Smooth muscle cell (in vitro differentiated cells): ENCODE data around the gene U2AF2. TPM values are rescaled to one million over a fixed set of nuclear protein-coding genes. Genes with fewer than 3 reads are reported as not detected.
A peak's percentile ranks its signal among the peaks of the same experiment; 100 is the strongest.

ENCODE experiments used
- DNase-seq: peaks from one replicate; lab custom pipeline; 2025; ENCODE audit not compliant: unreplicated experiment; lab: John Stamatoyannopoulos, UW
- H2AFZ ChIP-seq: fragments of 200-600 bp; sonication (generic); 2 replicates; pipeline ENCODE4 v1.6.0; 2016; ENCODE audit warnings: antibody characterized with exemption, low read depth, mild to moderate bottlenecking
- H3F3A ChIP-seq: fragments of 200-600 bp; sonication (generic); 2 replicates; pipeline ENCODE4 v1.6.0; 2017; ENCODE audit warnings: antibody characterized with exemption, low read depth
- H3K27ac ChIP-seq: fragments of 200-600 bp; sonication (generic); 2 replicates; pipeline ENCODE4 v1.5.1; 2016; ENCODE audit warnings: low read depth, mild to moderate bottlenecking
- H3K27me3 ChIP-seq: fragments of 200-600 bp; sonication (generic); 2 replicates; pipeline ENCODE4 v1.6.1; 2016; ENCODE audit warnings: low read depth, mild to moderate bottlenecking
- H3K36me3 ChIP-seq: fragments of 200-600 bp; sonication (generic); 2 replicates; pipeline ENCODE4 v1.5.1; 2016; ENCODE audit warnings: low read depth
- H3K4me1 ChIP-seq: fragments of 200-600 bp; sonication (generic); 2 replicates; pipeline ENCODE4 v1.5.1; 2016; ENCODE audit warnings: low read depth
- H3K4me2 ChIP-seq: fragments of 200-600 bp; sonication (generic); 2 replicates; pipeline ENCODE4 v1.6.0; 2016; ENCODE audit warnings: mild to moderate bottlenecking
- H3K4me3 ChIP-seq: fragments of 200-600 bp; sonication (generic); 2 replicates; pipeline ENCODE4 v1.5.1; 2016; ENCODE audit warnings: mild to moderate bottlenecking
- H3K79me2 ChIP-seq: fragments of 200-600 bp; sonication (generic); 2 replicates; pipeline ENCODE4 v1.6.0; 2016; ENCODE audit warnings: low read depth, mild to moderate bottlenecking
- H3K9ac ChIP-seq: fragments of 200-600 bp; sonication (generic); 2 replicates; pipeline ENCODE4 v1.6.0; 2016; ENCODE audit warnings: low read depth
- H3K9me3 ChIP-seq: fragments of 200-600 bp; sonication (generic); replicated peaks from 2 replicates; pipeline ENCODE4 v1.5.1; 2016; ENCODE audit warnings: low read depth
- H4K20me1 ChIP-seq: fragments of 200-600 bp; sonication (generic); 2 replicates; pipeline ENCODE4 v1.6.0; 2016; ENCODE audit warnings: low read depth
- CTCF ChIP-seq: fragments of 200-600 bp; sonication (generic); IDR thresholded peaks from 2 replicates; pipeline ENCODE4 v1.5.1; 2017; ENCODE audit warnings: borderline replicate concordance, mild to moderate bottlenecking, antibody characterized with exemption; ENCODE audit not compliant: insufficient read depth, poor library complexity, severe bottlenecking
- WGBS: methylation state at CpG from one replicate; pipeline ENCODE4 v1.1.7; 2016; ENCODE audit warnings: low lambda C conversion rate; 5-methylcytosine and 5-hydroxymethylcytosine counted together
- polyA plus RNA-seq: library from polyadenylated mRNA; unstranded; fragments of >200 nt; fragmentation: Nextera tagmentation; extraction: Ambion mirVana; gene quantifications from 2 replicates; pipeline ENCODE4 v1.2.1, GENCODE V29; 2016
- total RNA-seq: library from RNA; depleted of rRNA; stranded (reverse); fragments of >200 nt; gene quantifications from 2 replicates; pipeline ENCODE4 v1.2.3, GENCODE V29; 2014

The U2AF2 gene
- total and polyA plus RNA-seq, 2 experiments from 2014 or later, result 8.4 to 70.7 TPM

- peaks cover 12% of the 10 kb centered on the region for H3F3A ChIP-seq
- H2AFZ ChIP-seq, result no peak overlapping the region
- no peak for TF ChIP-seq CTCF
- H3K27ac ChIP-seq, result peak overlapping the region; percentile 40
- no peaks in the 10 kb centered on the region for H3K79me2 ChIP-seq
- WGBS, result 79% methylated on average over 7 of the region's 7 CpGs
- H3K36me3 ChIP-seq, result no peaks in the 10 kb centered on the region
- no peak overlapping the region for H3K9ac ChIP-seq
- no peaks in the 10 kb centered on the region for H3K27me3 ChIP-seq
- H4K20me1 ChIP-seq, result peaks cover 8% of the 10 kb centered on the region
- no peaks in the 10 kb centered on the region for H3K9me3 ChIP-seq
- peak overlapping the region; percentile 63 for H3K4me3 ChIP-seq
- peak overlapping the region; percentile 56 for H3K4me2 ChIP-seq
- DNase-seq, result no peak
- H3K4me1 ChIP-seq, result no peaks in the 10 kb centered on the region
Observed at GRCh38 chr19:55623561-55623960, 31.3 kb upstream of the U2AF2 start.

- Histone ChIP-seq H4K20me1 (peaks cover 8% of the 10 kb centered on the region), H3K4me2 (peak within 1 kb of the TSS; percentile 97), H3F3A (peaks cover 12% of the 10 kb centered on the region), H3K9me3 (no peaks in the 10 kb centered on the region), H3K79me2 (no peaks in the 10 kb centered on the region), H3K4me3 (peak within 1 kb of the TSS; percentile 63), H3K27ac (peak within 1 kb of the TSS; percentile 92), H2AFZ (peak within 1 kb of the TSS; percentile 96), H3K4me1 (no peaks in the 10 kb centered on the region), H3K27me3 (no peaks in the 10 kb centered on the region), H3K36me3 (no peaks in the 10 kb centered on the region), H3K9ac (peak within 1 kb of the TSS; percentile 91)
- 6% methylated on average over 37 of the region's 56 CpGs for WGBS
- DNase-seq, result peak; percentile 95
- TF ChIP-seq CTCF, result no peak
Observed at GRCh38 chr19:55624109-55625003, 30.5 kb upstream of the U2AF2 start, which contains the start of gene ZNF784. Gene ZNF784 (minus strand): TSS chr19:55624566. CDS start chr19:55624561, 5 bp downstream.

- 70% methylated on average over 10 of the region's 11 CpGs for WGBS
- no peak for DNase-seq
- TF ChIP-seq CTCF, result no peak
- no peaks in the 10 kb centered on the region for H3K27me3 ChIP-seq
- no peaks in the 10 kb centered on the region for H3K36me3 ChIP-seq
- no peaks in the 10 kb centered on the region for H3K9me3 ChIP-seq
- no peaks in the 10 kb centered on the region for H3K79me2 ChIP-seq
- H3K9ac ChIP-seq, result peak overlapping the region; percentile 91
- H3K4me3 ChIP-seq, result peak overlapping the region; percentile 63
- H2AFZ ChIP-seq, result peak overlapping the region; percentile 96
- H3K4me2 ChIP-seq, result peak overlapping the region; percentile 97
- no peaks in the 10 kb centered on the region for H3K4me1 ChIP-seq
- H3F3A ChIP-seq, result peaks cover 12% of the 10 kb centered on the region
- peaks cover 8% of the 10 kb centered on the region for H4K20me1 ChIP-seq
- H3K27ac ChIP-seq, result peak overlapping the region; percentile 92
Observed at GRCh38 chr19:55625004-55625326, 29.9 kb upstream of the U2AF2 start.

- H3K4me2 ChIP-seq, result no peak overlapping the region
- no peak overlapping the region for H3K4me3 ChIP-seq
- H3K9me3 ChIP-seq, result no peaks in the 10 kb centered on the region
- peaks cover 8% of the 10 kb centered on the region for H3F3A ChIP-seq
- WGBS, result 94% methylated on average over 11 of the region's 11 CpGs
- no peaks in the 10 kb centered on the region for H3K4me1 ChIP-seq
- H3K36me3 ChIP-seq, result no peaks in the 10 kb centered on the region
- H3K27me3 ChIP-seq, result no peaks in the 10 kb centered on the region
- no peak overlapping the region for H2AFZ ChIP-seq
- H3K27ac ChIP-seq, result no peak overlapping the region
- no peak overlapping the region for H3K9ac ChIP-seq
- no peak for TF ChIP-seq CTCF
- H4K20me1 ChIP-seq, result peaks cover 8% of the 10 kb centered on the region
- DNase-seq, result no peak
- H3K79me2 ChIP-seq, result no peaks in the 10 kb centered on the region
Observed at GRCh38 chr19:55626350-55626749, 28.5 kb upstream of the U2AF2 start.
